Endothelial cell of umbilical vein (primary cell): ENCODE data around the gene COL23A1. TPM values are rescaled to one million over a fixed set of nuclear protein-coding genes. Genes with fewer than 3 reads are reported as not detected.

Experiments
- BruUV-seq: library from RNA; stranded (reverse); fragments of 400-500 nt; replicated peaks from 2 replicates; lab custom pipeline; 2021; lab: Mats Ljungman, UMichigan
- CTCF ChIA-PET: fragments of 300-600, 350-600 bp; sonication (Branson Sonifier 250); formaldehyde crosslinking; loops from one replicate; lab custom pipeline; 2021; ENCODE audit warnings: antibody characterized with exemption, inconsistent platforms; lab: Charles Lee
- POLR2A ChIA-PET: fragments of 300-600, 350-600 bp; sonication (Branson Sonifier 250); formaldehyde crosslinking; loops from one replicate; lab custom pipeline; 2021; ENCODE audit warnings: antibody characterized with exemption, inconsistent platforms; lab: Charles Lee
- DNase-seq: peaks from one replicate; pipeline ENCODE4 v3.0.0-alpha.2; 2011; ENCODE audit warnings: low read depth, low spot score
- FAIRE-seq: peaks from 2 replicates; lab custom pipeline; 2011; peaks lifted over from hg19 to GRCh38; lab: Jason Lieb, UNC
- H2AFZ ChIP-seq: 2 replicates; pipeline ENCODE4 v1.6.0; 2012; ENCODE audit warnings: low read depth, low read length, control low read depth, inconsistent platforms
- H3K27ac ChIP-seq: 2 replicates; pipeline ENCODE4 v1.5.1; 2011; ENCODE audit warnings: low read depth, mild to moderate bottlenecking, control low read depth, low read length, moderate library complexity; ENCODE audit not compliant: insufficient read depth
- H3K27me3 ChIP-seq, 2 experiments: 2 replicates each; pipeline versions ENCODE4 v1.6.0 to v1.6.1; 2011; ENCODE audit warnings: low read length in 2 of 2, mixed read lengths in 1 of 2; ENCODE audit not compliant: control insufficient read depth in 2 of 2, insufficient read depth in 2 of 2
- H3K36me3 ChIP-seq, 2 experiments: 2 replicates in 1 of 2; 3 replicates in 1 of 2; pipeline ENCODE4 v1.5.1; 2011; ENCODE audit warnings: low read length in 2 of 2, mild to moderate bottlenecking in 1 of 2, moderate library complexity in 1 of 2; ENCODE audit not compliant: control insufficient read depth in 2 of 2, insufficient read depth in 2 of 2; ENCODE audit errors: extremely low read depth in 1 of 2
- H3K4me1 ChIP-seq: 3 replicates; pipeline ENCODE4 v1.5.1; 2011; ENCODE audit warnings: mild to moderate bottlenecking, low read length; ENCODE audit not compliant: control insufficient read depth, insufficient read depth; ENCODE audit errors: extremely low read depth
- H3K4me2 ChIP-seq: 2 replicates; pipeline ENCODE4 v1.6.1; 2011; ENCODE audit warnings: low read length, control low read depth, mixed read lengths; ENCODE audit not compliant: insufficient read depth
- H3K4me3 ChIP-seq, 3 experiments: fragments of 200-600 bp in 1 of 3; sonication (generic), shearing (Covaris generic) in 1 of 3; replicated peaks in 1 of 3; 2 replicates each; pipeline ENCODE4 v1.5.1; 2011 to 2016; ENCODE audit warnings: control low read depth in 3 of 3, low read length in 3 of 3, mild to moderate bottlenecking in 2 of 3, inconsistent platforms in 1 of 3, low read depth in 1 of 3, moderate library complexity in 1 of 3; ENCODE audit not compliant: insufficient read depth in 1 of 3
- H3K79me2 ChIP-seq: 2 replicates; pipeline ENCODE4 v1.6.0; 2012; ENCODE audit warnings: low read length, inconsistent platforms; ENCODE audit not compliant: control insufficient read depth, insufficient read depth
- H3K9ac ChIP-seq: replicated peaks from 2 replicates; pipeline ENCODE3; 2011; ENCODE audit warnings: low read length, control low read depth; ENCODE audit not compliant: insufficient read depth; ENCODE audit errors: extremely low read depth
- H3K9me1 ChIP-seq: replicated peaks from 3 replicates; pipeline ENCODE4 v1.6.0; 2011; ENCODE audit warnings: mild to moderate bottlenecking, low read length; ENCODE audit not compliant: control insufficient read depth, insufficient read depth; ENCODE audit errors: extremely low read depth
- H3K9me3 ChIP-seq: replicated peaks from 2 replicates; pipeline ENCODE4 v1.5.1; 2012; ENCODE audit warnings: low read length, inconsistent platforms; ENCODE audit not compliant: control insufficient read depth, insufficient read depth
- H4K20me1 ChIP-seq: replicated peaks from 2 replicates; pipeline ENCODE3; 2011; ENCODE audit warnings: mild to moderate bottlenecking, low read length; ENCODE audit not compliant: control insufficient read depth, insufficient read depth; ENCODE audit errors: extremely low read depth
- EZH2 ChIP-seq: IDR thresholded peaks from 2 replicates; pipeline ENCODE4 v1.6.1; 2012; ENCODE audit warnings: borderline replicate concordance, low read depth, mild to moderate bottlenecking, moderate library complexity, low read length, inconsistent platforms; ENCODE audit not compliant: severe bottlenecking
- FOS ChIP-seq: IDR thresholded peaks from 2 replicates; pipeline ENCODE4 v1.6.1; 2011; ENCODE audit warnings: mild to moderate bottlenecking, low read length, moderate library complexity, borderline replicate concordance; ENCODE audit not compliant: insufficient read depth
- MYC ChIP-seq: IDR thresholded peaks from one replicate; pipeline ENCODE4 v1.6.1; 2011; ENCODE audit warnings: mild to moderate bottlenecking, low read depth, low read length
- POLR2A ChIP-seq: IDR thresholded peaks from 2 replicates; pipeline ENCODE4 v1.6.1; 2012; ENCODE audit warnings: low read depth, mild to moderate bottlenecking, control low read depth, low read length
- POLR2AphosphoS5 ChIP-seq: IDR thresholded peaks from 2 replicates; pipeline ENCODE4 v1.6.1; 2012; ENCODE audit warnings: low read depth, mild to moderate bottlenecking, control low read depth, low read length, moderate library complexity; ENCODE audit not compliant: insufficient read depth
- dilution Hi-C: fragments of 300-500 bp; cut with MboI; formaldehyde crosslinking; loops from one replicate; pipeline ENCODE4 v1.15.0; 2019; ENCODE audit warnings: low sequenced_read_pairs; ENCODE audit not compliant: extremely low pct_ligation_motif_present
- intact Hi-C: fragments of 100-400 bp; cut with micrococcal nuclease; formaldehyde crosslinking; loops from one replicate; pipeline ENCODE4 v1.10.0; 2022
- polyA plus RNA-seq, 4 experiments: library from polyadenylated mRNA; depleted of rRNA in 3 of 4; stranded (reverse) in 3 of 4; unstranded in 1 of 4; fragments of >200 nt; gene quantifications; 2 replicates each; pipeline versions ENCODE4 v1.2.1 to v1.2.3, GENCODE V29; 2011 to 2012; ENCODE audit warnings: missing spikeins in 1 of 4
- total RNA-seq: library from RNA; stranded (reverse); gene quantifications from 2 replicates; pipeline ENCODE4 v1.2.3, GENCODE V29; 2021
- TF ChIP-seq, protein P1 (sequence below), 2 donors: IDR thresholded peaks; 1 replicate in 1 of 2; 2 replicates in 1 of 2; pipeline ENCODE4 v1.5.1; 2011; ENCODE audit warnings: low read length in 2 of 2, mild to moderate bottlenecking in 2 of 2, moderate library complexity in 2 of 2, control low read depth in 1 of 2, inconsistent platforms in 1 of 2, low read depth in 1 of 2; ENCODE audit not compliant: insufficient read depth in 1 of 2; ENCODE audit errors: extremely low read depth in 1 of 2
- TF ChIP-seq, protein P2 (sequence below): IDR thresholded peaks from 2 replicates; pipeline ENCODE4 v1.6.1; 2011; ENCODE audit not compliant: insufficient read depth, insufficient read length

Gene COL23A1
- total and polyA plus RNA-seq, 2 donors (not counting 3 experiments of a cell fraction or from before 2014, with no cell fraction given): not detected

DNA sequence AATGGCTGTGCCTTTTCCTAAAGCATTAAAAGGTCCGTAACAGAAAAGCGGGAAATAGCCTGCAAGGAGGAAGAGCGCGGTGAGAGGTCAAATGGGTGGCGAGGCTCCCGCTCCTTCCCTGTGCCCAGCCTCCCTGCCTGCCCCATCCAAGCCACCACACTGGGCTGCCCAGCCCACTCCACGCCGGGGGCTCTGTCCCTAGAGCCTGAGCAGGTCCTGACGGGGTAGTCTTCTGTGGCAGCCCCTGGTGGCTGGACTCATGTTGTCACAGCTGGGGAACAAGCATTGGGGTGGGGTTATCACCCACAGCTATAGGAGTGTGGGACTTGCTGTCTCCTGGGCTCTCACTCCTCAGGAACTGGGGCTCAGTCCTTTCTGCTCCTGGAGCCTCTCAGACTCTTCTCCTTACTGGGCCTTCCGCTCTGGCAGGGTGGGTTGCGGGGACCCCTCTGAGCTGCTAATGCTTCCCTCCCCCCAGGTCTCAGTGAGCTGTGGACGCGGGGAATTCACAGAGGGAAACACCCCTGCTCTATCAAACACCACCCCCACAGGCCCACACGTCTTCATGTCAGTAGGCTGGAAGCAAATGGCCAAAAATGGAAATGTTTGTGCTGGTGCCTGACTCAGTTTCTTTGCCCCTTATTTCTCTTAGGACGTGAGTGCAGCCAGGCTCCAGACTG lies 205.2 kb downstream of the COL23A1 start:
- H3K4me2 ChIP-seq: no peak overlapping the region
- intact Hi-C loops: no loop called here
- no peak for DNase-seq
- FAIRE-seq: no peak
- BruUV-seq: no TSS peak
- dilution Hi-C loops: no loop called here
- H4K20me1 ChIP-seq: no peaks in the 10 kb centered on the region
- TF ChIP-seq MYC: no peak
- TF ChIP-seq, protein P1, sequence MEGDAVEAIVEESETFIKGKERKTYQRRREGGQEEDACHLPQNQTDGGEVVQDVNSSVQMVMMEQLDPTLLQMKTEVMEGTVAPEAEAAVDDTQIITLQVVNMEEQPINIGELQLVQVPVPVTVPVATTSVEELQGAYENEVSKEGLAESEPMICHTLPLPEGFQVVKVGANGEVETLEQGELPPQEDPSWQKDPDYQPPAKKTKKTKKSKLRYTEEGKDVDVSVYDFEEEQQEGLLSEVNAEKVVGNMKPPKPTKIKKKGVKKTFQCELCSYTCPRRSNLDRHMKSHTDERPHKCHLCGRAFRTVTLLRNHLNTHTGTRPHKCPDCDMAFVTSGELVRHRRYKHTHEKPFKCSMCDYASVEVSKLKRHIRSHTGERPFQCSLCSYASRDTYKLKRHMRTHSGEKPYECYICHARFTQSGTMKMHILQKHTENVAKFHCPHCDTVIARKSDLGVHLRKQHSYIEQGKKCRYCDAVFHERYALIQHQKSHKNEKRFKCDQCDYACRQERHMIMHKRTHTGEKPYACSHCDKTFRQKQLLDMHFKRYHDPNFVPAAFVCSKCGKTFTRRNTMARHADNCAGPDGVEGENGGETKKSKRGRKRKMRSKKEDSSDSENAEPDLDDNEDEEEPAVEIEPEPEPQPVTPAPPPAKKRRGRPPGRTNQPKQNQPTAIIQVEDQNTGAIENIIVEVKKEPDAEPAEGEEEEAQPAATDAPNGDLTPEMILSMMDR (IDR thresholded peaks at IDR 0.05; ENCODE audit: extremely low read depth in 1 of 2, insufficient read depth in 1 of 2, low read depth in 1 of 2, low read length in 2 of 2): no peak
- TF ChIP-seq EZH2: no peak
- TF ChIP-seq FOS: no peak
- TF ChIP-seq POLR2AphosphoS5: no peak
- TF ChIP-seq, protein P2, sequence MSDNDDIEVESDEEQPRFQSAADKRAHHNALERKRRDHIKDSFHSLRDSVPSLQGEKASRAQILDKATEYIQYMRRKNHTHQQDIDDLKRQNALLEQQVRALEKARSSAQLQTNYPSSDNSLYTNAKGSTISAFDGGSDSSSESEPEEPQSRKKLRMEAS: no peak
- no peak for TF ChIP-seq POLR2A
- no peaks in the 10 kb centered on the region for H3K4me1 ChIP-seq
- H3K36me3 ChIP-seq: no peaks in the 10 kb centered on the region
- H3K27ac ChIP-seq: no peak overlapping the region
- H3K27me3 ChIP-seq: no peaks in the 10 kb centered on the region
- POLR2A ChIA-PET: no interaction called here
- no peaks in the 10 kb centered on the region for H3K9me3 ChIP-seq
- no peak overlapping the region for H3K9ac ChIP-seq
- H3K4me3 ChIP-seq: no peak overlapping the region
- CTCF ChIA-PET: no interaction called here
- no peaks in the 10 kb centered on the region for H3K9me1 ChIP-seq
- H3K79me2 ChIP-seq: no peaks in the 10 kb centered on the region
- no peak overlapping the region for H2AFZ ChIP-seq
